Neuronal stem cell (in vitro differentiated cells): ENCODE results near the gene CELF4.
"Not testable (repeated sequence)": the region's sequence is repeated elsewhere in the genome, so short reads cannot be mapped to it uniquely, and the experiment has no call there.

Source experiments
- DNase-seq: peaks from one replicate; pipeline ENCODE4 v3.0.0-alpha.2; 2013; ENCODE audit warnings: low spot score
- H2AFZ ChIP-seq: one replicate; pipeline ENCODE4 v1.6.1; 2013; ENCODE audit warnings: mild to moderate bottlenecking, low read length, inconsistent platforms
- H2AK5ac ChIP-seq: 2 replicates; pipeline ENCODE4 v1.6.1; 2013; ENCODE audit warnings: low read depth, mild to moderate bottlenecking, inconsistent platforms, low read length, moderate library complexity, mixed read lengths
- H2BK120ac ChIP-seq: 2 replicates; pipeline ENCODE4 v1.6.1; 2013; ENCODE audit warnings: low read depth, mild to moderate bottlenecking, inconsistent platforms, low read length, moderate library complexity, mixed read lengths
- H2BK12ac ChIP-seq: one replicate; pipeline ENCODE4 v1.6.1; 2013; ENCODE audit warnings: low read length, inconsistent platforms
- H2BK15ac ChIP-seq: 2 replicates; pipeline ENCODE4 v1.6.1; 2013; ENCODE audit warnings: mild to moderate bottlenecking, low read length, inconsistent platforms, mixed read lengths
- H2BK5ac ChIP-seq: one replicate; pipeline ENCODE4 v1.6.1; 2013; ENCODE audit warnings: inconsistent platforms, mild to moderate bottlenecking, low read length, moderate library complexity
- H3K14ac ChIP-seq: one replicate; pipeline ENCODE4 v1.6.1; 2013; ENCODE audit warnings: low read length, inconsistent platforms
- H3K18ac ChIP-seq: 2 replicates; pipeline ENCODE4 v1.6.1; 2013; ENCODE audit warnings: low read length, inconsistent platforms
- H3K23ac ChIP-seq: 2 replicates; pipeline ENCODE4 v1.6.1; 2013; ENCODE audit warnings: low read depth, mild to moderate bottlenecking, mixed read lengths, low read length, inconsistent platforms; ENCODE audit not compliant: poor library complexity
- H3K27ac ChIP-seq: replicated peaks from 3 replicates; pipeline ENCODE4 v1.5.1; 2013; ENCODE audit warnings: low read length, inconsistent platforms
- H3K27me3 ChIP-seq, 3 experiments: 2 replicates each; pipeline ENCODE4 v1.6.1; 2013; ENCODE audit warnings: low read length in 3 of 3, mild to moderate bottlenecking in 2 of 3, inconsistent platforms in 1 of 3, low read depth in 1 of 3, mixed read lengths in 1 of 3, moderate library complexity in 1 of 3; ENCODE audit not compliant: control insufficient read depth in 3 of 3, insufficient read depth in 3 of 3
- H3K36me3 ChIP-seq, 2 donors: replicated peaks in 1 of 2; 2 replicates each; pipeline ENCODE4 v1.6.1; 2013; ENCODE audit warnings: low read length in 2 of 2; ENCODE audit not compliant: control insufficient read depth in 2 of 2, insufficient read depth in 2 of 2
- H3K4ac ChIP-seq: 2 replicates; pipeline ENCODE4 v1.6.1; 2013; ENCODE audit warnings: inconsistent platforms, mild to moderate bottlenecking, low read length, moderate library complexity
- H3K4me1 ChIP-seq, 2 donors: 1 replicate in 1 of 2; 2 replicates in 1 of 2; pipeline ENCODE4 v1.6.1; 2013; ENCODE audit warnings: low read length in 2 of 2, low read depth in 1 of 2; ENCODE audit not compliant: control insufficient read depth in 2 of 2, insufficient read depth in 1 of 2
- H3K4me2 ChIP-seq: one replicate; pipeline ENCODE4 v1.6.1; 2013; ENCODE audit warnings: mild to moderate bottlenecking, low read length, inconsistent platforms; ENCODE audit not compliant: insufficient read depth, poor library complexity, severe bottlenecking
- H3K4me3 ChIP-seq, 2 donors: 2 replicates each; pipeline ENCODE4 v1.5.1; 2013; ENCODE audit warnings: low read length in 2 of 2, mild to moderate bottlenecking in 2 of 2, inconsistent platforms in 1 of 2, moderate library complexity in 1 of 2
- H3K79me1 ChIP-seq: one replicate; pipeline ENCODE4 v1.6.1; 2013; ENCODE audit warnings: low read depth, mild to moderate bottlenecking, inconsistent platforms, low read length, moderate library complexity
- H3K9ac ChIP-seq: one replicate; pipeline ENCODE4 v1.6.1; 2013; ENCODE audit warnings: mild to moderate bottlenecking, low read depth, low read length, inconsistent platforms; ENCODE audit not compliant: poor library complexity
- H3K9me3 ChIP-seq, 2 donors: replicated peaks in 1 of 2; 2 replicates each; pipeline versions ENCODE3 to v1.6.1; 2013; ENCODE audit warnings: low read length in 2 of 2, mild to moderate bottlenecking in 2 of 2, inconsistent platforms in 1 of 2, low read depth in 1 of 2, mixed read lengths in 1 of 2, moderate library complexity in 1 of 2; ENCODE audit not compliant: control insufficient read depth in 2 of 2, insufficient read depth in 1 of 2
- H4K8ac ChIP-seq: one replicate; pipeline ENCODE4 v1.6.1; 2013; ENCODE audit warnings: low read depth, mild to moderate bottlenecking, inconsistent platforms, low read length, moderate library complexity
- H4K91ac ChIP-seq: one replicate; pipeline ENCODE4 v1.6.1; 2013; ENCODE audit warnings: low read length, low read depth, mild to moderate bottlenecking, inconsistent platforms; ENCODE audit not compliant: poor library complexity
- WGBS, 2 donors: extraction: QIAGEN DNeasy Blood & Tissue Kit; methylation state at CpG; one replicate each; pipeline ENCODE4 v1.1.7; 2013; ENCODE audit warnings: missing lambda C conversion rate in 2 of 2, mixed read lengths in 1 of 2; ENCODE audit not compliant: insufficient read length in 2 of 2, insufficient replicate concordance in 1 of 2; ENCODE audit errors: extremely low coverage in 2 of 2; 5-methylcytosine and 5-hydroxymethylcytosine counted together

Gene CELF4

GRCh38 chr18:37362158-37362890, 203.3 kb downstream of the CELF4 start:
- H2BK5ac ChIP-seq = no peak overlapping the region
- H4K8ac ChIP-seq = no peak overlapping the region
- no peak overlapping the region for H2BK15ac ChIP-seq
- no peak for DNase-seq
- no peak overlapping the region for H3K14ac ChIP-seq
- H2BK120ac ChIP-seq = no peak overlapping the region
- H3K27me3 ChIP-seq = peaks cover 0 to 53% (median 22%) of the 10 kb centered on the region in 3 experiments
- no peak overlapping the region for H3K27ac ChIP-seq
- H2AK5ac ChIP-seq = peak overlapping the region; percentile 38
- no peaks in the 10 kb centered on the region for H3K36me3 ChIP-seq
- peak overlapping the region; percentile 21 for H3K23ac ChIP-seq
- no peak overlapping the region for H3K4me2 ChIP-seq
- H2AFZ ChIP-seq = no peak overlapping the region
- H3K4me1 ChIP-seq = peaks cover 0 to 12% of the 10 kb centered on the region in 2 donors
- H3K4me3 ChIP-seq = no peak overlapping the region
- peak overlapping the region; percentile 10 for H3K9ac ChIP-seq
- no peak overlapping the region for H4K91ac ChIP-seq
- H3K79me1 ChIP-seq = no peaks in the 10 kb centered on the region
- H3K18ac ChIP-seq = peak overlapping the region; percentile 77
- WGBS, 2 donors = no CpG with 5 or more reads among the region's 21 CpGs
- H3K4ac ChIP-seq = no peak overlapping the region
- no peaks in the 10 kb centered on the region for H3K9me3 ChIP-seq
- no peak overlapping the region for H2BK12ac ChIP-seq

GRCh38 chr18:37361335-37362157, 204.1 kb downstream of the CELF4 start:
- H3K4me2 ChIP-seq = no peak overlapping the region

GRCh38 chr18:37358061-37358460, 207.5 kb downstream of the CELF4 start:
- not testable (repeated sequence) for H3K79me1 ChIP-seq, H3K4ac ChIP-seq, H3K9me3 ChIP-seq, H4K91ac ChIP-seq, H3K18ac ChIP-seq, H3K4me3 ChIP-seq, H3K9ac ChIP-seq, H3K14ac ChIP-seq, H2BK15ac ChIP-seq, H2BK120ac ChIP-seq, H3K27ac ChIP-seq, H3K23ac ChIP-seq, H3K4me2 ChIP-seq, H2AK5ac ChIP-seq, H3K36me3 ChIP-seq, H4K8ac ChIP-seq, H2BK12ac ChIP-seq, H2AFZ ChIP-seq, DNase-seq, H2BK5ac ChIP-seq
- peaks cover 0 to 34% (median 21%) of the 10 kb centered on the region in 3 experiments for H3K27me3 ChIP-seq
- H3K4me1 ChIP-seq = peaks cover 0 to 12% of the 10 kb centered on the region in 2 donors
- WGBS, 2 donors = no CpG with 5 or more reads among the region's 9 CpGs

More at GRCh38 chr18:37361335-37362157, 204.1 kb downstream of the CELF4 start:
- Histone ChIP-seq H3K4ac (no peak overlapping the region), H2BK15ac (peak overlapping the region; percentile 22), H2BK120ac (no peak overlapping the region), H4K91ac (no peak overlapping the region), H3K4me1 (peaks cover 0 to 12% of the 10 kb centered on the region in 2 donors), H3K79me1 (no peaks in the 10 kb centered on the region), H2BK5ac (no peak overlapping the region), H4K8ac (no peak overlapping the region), H3K9me3 (no peaks in the 10 kb centered on the region), H2AK5ac (peak overlapping the region; percentile 3), H3K18ac (peak overlapping the region; percentile 77), H3K27me3 (peaks cover 0 to 49% (median 22%) of the 10 kb centered on the region in 3 experiments), H3K9ac (peak overlapping the region; percentile 10), H2AFZ (no peak overlapping the region), H3K14ac (no peak overlapping the region), H3K4me3 (no peak overlapping the region), H3K23ac (peak overlapping the region; percentile 21), H3K36me3 (no peaks in the 10 kb centered on the region), H2BK12ac (no peak overlapping the region), H3K27ac (no peak overlapping the region)
- whole genome bisulfite sequencing, 2 donors = no CpG with 5 or more reads among the region's 19 CpGs
- DNase-seq = no peak

- WGBS, 2 donors = no CpG with 5 or more reads among the region's 3 CpGs
- H2BK5ac ChIP-seq = no peak overlapping the region
- H3K4me3 ChIP-seq = no peak overlapping the region
- H3K27ac ChIP-seq = no peak overlapping the region
- H3K4ac ChIP-seq = no peak overlapping the region
- no peak overlapping the region for H3K4me2 ChIP-seq
- H3K23ac ChIP-seq = no peak overlapping the region
- no peak overlapping the region for H3K9ac ChIP-seq
- peak overlapping the region; percentile 10 for H2BK12ac ChIP-seq
- no peaks in the 10 kb centered on the region for H3K79me1 ChIP-seq
- no peaks in the 10 kb centered on the region for H3K4me1 ChIP-seq
- DNase-seq = no peak
- no peaks in the 10 kb centered on the region for H3K36me3 ChIP-seq
- no peak overlapping the region for H2BK15ac ChIP-seq
- no peaks in the 10 kb centered on the region for H3K9me3 ChIP-seq
- H4K91ac ChIP-seq = no peak overlapping the region
- peaks cover 0 to 11% (median 2%) of the 10 kb centered on the region in 3 experiments for H3K27me3 ChIP-seq
- H3K18ac ChIP-seq = peak overlapping the region; percentile 48
- no peak overlapping the region for H2AFZ ChIP-seq
- peak overlapping the region; percentile 56 for H3K14ac ChIP-seq
- H2BK120ac ChIP-seq = peak overlapping the region; percentile 47
- no peak overlapping the region for H2AK5ac ChIP-seq
- no peak overlapping the region for H4K8ac ChIP-seq
Measured at GRCh38 chr18:37355772-37356171, 209.8 kb downstream of the CELF4 start.
